Upper lobe of left lung (tissue), 4 donors: Measurements from ENCODE around the gene IDI2.

ENCODE experiments used
- EP300 ChIP-seq, 4 donors: sonication (generic); formaldehyde crosslinking; IDR thresholded peaks; one replicate each; pipeline ENCODE4 v1.5.1; 2017; ENCODE audit warnings: antibody characterized with exemption in 4 of 4, control low read depth in 2 of 4
- POLR2A ChIP-seq, 4 donors: fragments of 450-650 bp; IDR thresholded peaks; one replicate each; pipeline ENCODE4 v1.5.1; 2016 to 2017; ENCODE audit warnings: antibody characterized with exemption in 4 of 4, mild to moderate bottlenecking in 2 of 4
- TF ChIP-seq, protein P1 (sequence below), 6 experiments: fragments of 450-650 bp in 4 of 6; fragments of 200-600 bp in 2 of 6; sonication (generic) in 2 of 6; IDR thresholded peaks; one replicate each; pipeline ENCODE4 v1.5.1; 2016 to 2019; ENCODE audit warnings: antibody characterized with exemption in 6 of 6

DNA sequence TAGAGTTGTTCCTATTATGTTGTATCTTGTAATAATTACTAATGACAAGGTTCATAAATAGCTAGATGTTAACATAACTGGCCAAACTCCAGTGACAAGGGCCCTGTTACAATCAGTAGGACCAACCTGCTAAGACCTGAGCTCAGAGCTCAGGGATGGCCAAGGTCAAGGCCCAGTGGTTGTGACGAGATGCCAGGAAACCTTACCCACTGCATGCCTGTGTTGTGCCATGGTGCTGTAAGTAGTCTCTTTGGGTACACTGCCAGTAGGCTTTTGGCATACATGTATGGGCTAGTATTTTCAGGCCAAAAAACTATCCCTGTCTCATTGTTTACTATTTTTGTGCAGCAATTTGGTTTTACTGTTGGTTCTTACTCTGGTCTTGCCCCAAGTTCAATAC, 7.9 kb upstream of the IDI2 start:
- TF ChIP-seq, protein P1, sequence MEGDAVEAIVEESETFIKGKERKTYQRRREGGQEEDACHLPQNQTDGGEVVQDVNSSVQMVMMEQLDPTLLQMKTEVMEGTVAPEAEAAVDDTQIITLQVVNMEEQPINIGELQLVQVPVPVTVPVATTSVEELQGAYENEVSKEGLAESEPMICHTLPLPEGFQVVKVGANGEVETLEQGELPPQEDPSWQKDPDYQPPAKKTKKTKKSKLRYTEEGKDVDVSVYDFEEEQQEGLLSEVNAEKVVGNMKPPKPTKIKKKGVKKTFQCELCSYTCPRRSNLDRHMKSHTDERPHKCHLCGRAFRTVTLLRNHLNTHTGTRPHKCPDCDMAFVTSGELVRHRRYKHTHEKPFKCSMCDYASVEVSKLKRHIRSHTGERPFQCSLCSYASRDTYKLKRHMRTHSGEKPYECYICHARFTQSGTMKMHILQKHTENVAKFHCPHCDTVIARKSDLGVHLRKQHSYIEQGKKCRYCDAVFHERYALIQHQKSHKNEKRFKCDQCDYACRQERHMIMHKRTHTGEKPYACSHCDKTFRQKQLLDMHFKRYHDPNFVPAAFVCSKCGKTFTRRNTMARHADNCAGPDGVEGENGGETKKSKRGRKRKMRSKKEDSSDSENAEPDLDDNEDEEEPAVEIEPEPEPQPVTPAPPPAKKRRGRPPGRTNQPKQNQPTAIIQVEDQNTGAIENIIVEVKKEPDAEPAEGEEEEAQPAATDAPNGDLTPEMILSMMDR (IDR thresholded peaks at IDR 0.05) = no peak
- no peak for TF ChIP-seq POLR2A (IDR thresholded peaks at IDR 0.05)
- TF ChIP-seq EP300 (IDR thresholded peaks at IDR 0.05) = no peak
